Kidney capillary endothelial cell (primary cell): ENCODE data around the gene HMCES.
A peak's percentile ranks its signal among the peaks of the same experiment; 100 is the strongest.

Experiments used
- DNase-seq: peaks from one replicate; pipeline ENCODE4 v3.0.0-alpha.2; 2018; ENCODE audit warnings: low spot score

Gene HMCES

GRCh38 chr3:129278439-129278965 is at the start of gene HMCES:
Gene HMCES, plus strand, starts transcription at chr3:129278870. Its CDS starts 863 bp downstream, at chr3:129279733.
- DNase-seq, result peak; percentile 71

- DNase-seq, result peak; percentile 78
Observed at GRCh38 chr3:129228891-129229585, 49.6 kb upstream of the HMCES start.

GRCh38 chr3:129230311-129231019 is 48.2 kb upstream of the HMCES start:
- peak; percentile 80 for DNase-seq

GRCh38 chr3:129231331-129232119 is 47.1 kb upstream of the HMCES start:
- DNase-seq, result no peak

- no peak for DNase-seq
Observed at GRCh38 chr3:129233538-129233937, 45.1 kb upstream of the HMCES start.

- no peak for DNase-seq
Observed at GRCh38 chr3:129234441-129234840, 44.2 kb upstream of the HMCES start.

GRCh38 chr3:129235344-129235917 is 43.2 kb upstream of the HMCES start:
- DNase-seq, result no peak

GRCh38 chr3:129238945-129239705 is 39.5 kb upstream of the HMCES start:
- DNase-seq, result no peak

GRCh38 chr3:129239991-129240390 is 38.7 kb upstream of the HMCES start:
- no peak for DNase-seq

GRCh38 chr3:129240436-129240835 is 38.2 kb upstream of the HMCES start:
- no peak for DNase-seq

GRCh38 chr3:129245141-129245540 is 33.5 kb upstream of the HMCES start:
- no peak for DNase-seq

- DNase-seq, result peak; percentile 94
Observed at GRCh38 chr3:129245641-129246306, 32.9 kb upstream of the HMCES start.

GRCh38 chr3:129246636-129247035 is 32.0 kb upstream of the HMCES start:
- DNase-seq, result no peak

GRCh38 chr3:129248286-129248979 is 30.2 kb upstream of the HMCES start:
- DNase-seq, result no peak

GRCh38 chr3:129249284-129250065 is 29.2 kb upstream of the HMCES start, which contains the start of gene COPG1:
Gene COPG1, plus strand, starts transcription at chr3:129249606. Its CDS starts 104 bp downstream, at chr3:129249710.
- DNase-seq, result peak; percentile 87

- DNase-seq, result no peak
Observed at GRCh38 chr3:129252748-129253147, 25.9 kb upstream of the HMCES start.

GRCh38 chr3:129254536-129255230 is 24.0 kb upstream of the HMCES start:
- no peak for DNase-seq

GRCh38 chr3:129256270-129256669 is 22.4 kb upstream of the HMCES start:
- DNase-seq, result no peak

GRCh38 chr3:129257609-129258008 is 21.1 kb upstream of the HMCES start:
- no peak for DNase-seq
